RWPE2 (cell line): ENCODE results near the gene KHDRBS2.

Experiments
- ATAC-seq: fragments of 200-7000 bp; cut with Tn5 transposase; 3 replicates; pipeline ENCODE4 v1.9.1; 2021; ENCODE audit warnings: low read depth
- DNase-seq: peaks from one replicate; pipeline ENCODE4 v3.0.0-alpha.2; 2020; ENCODE audit warnings: low spot score
- H3K27ac ChIP-seq: fragments of 450-650 bp; 2 replicates; pipeline ENCODE4 v1.5.1; 2017; ENCODE audit warnings: mild to moderate bottlenecking; ENCODE audit not compliant: poor library complexity, severe bottlenecking
- H3K27me3 ChIP-seq: fragments of 250-450 bp; sonication (Bioruptor Pico); 2 replicates; pipeline ENCODE4 v1.5.1; 2021; ENCODE audit warnings: mild to moderate bottlenecking, moderate library complexity; ENCODE audit not compliant: insufficient read depth, poor library complexity, severe bottlenecking
- H3K36me3 ChIP-seq: fragments of 250-450 bp; sonication (Bioruptor Pico); 2 replicates; pipeline ENCODE4 v1.5.1; 2020; ENCODE audit warnings: low read depth, mild to moderate bottlenecking, moderate library complexity
- H3K4me1 ChIP-seq: fragments of 250-450 bp; sonication (Bioruptor Pico); 2 replicates; pipeline ENCODE4 v1.5.1; 2021; ENCODE audit warnings: mild to moderate bottlenecking, moderate library complexity; ENCODE audit not compliant: insufficient read depth, poor library complexity, severe bottlenecking
- H3K4me3 ChIP-seq: fragments of 250-450 bp; sonication (Bioruptor Pico); 2 replicates; pipeline ENCODE4 v1.5.1; 2021; ENCODE audit warnings: mild to moderate bottlenecking, moderate library complexity; ENCODE audit not compliant: severe bottlenecking
- H3K9me3 ChIP-seq: fragments of 250-450 bp; sonication (Bioruptor Pico); 2 replicates; pipeline ENCODE4 v1.5.1; 2021; ENCODE audit warnings: mild to moderate bottlenecking, moderate library complexity; ENCODE audit not compliant: severe bottlenecking
- TF ChIP-seq, protein P1 (sequence below): fragments of 450-650 bp; IDR thresholded peaks from one replicate; pipeline ENCODE4 v1.5.1; 2017; ENCODE audit warnings: mild to moderate bottlenecking, moderate library complexity; ENCODE audit not compliant: poor library complexity, severe bottlenecking

Gene KHDRBS2

DNA sequence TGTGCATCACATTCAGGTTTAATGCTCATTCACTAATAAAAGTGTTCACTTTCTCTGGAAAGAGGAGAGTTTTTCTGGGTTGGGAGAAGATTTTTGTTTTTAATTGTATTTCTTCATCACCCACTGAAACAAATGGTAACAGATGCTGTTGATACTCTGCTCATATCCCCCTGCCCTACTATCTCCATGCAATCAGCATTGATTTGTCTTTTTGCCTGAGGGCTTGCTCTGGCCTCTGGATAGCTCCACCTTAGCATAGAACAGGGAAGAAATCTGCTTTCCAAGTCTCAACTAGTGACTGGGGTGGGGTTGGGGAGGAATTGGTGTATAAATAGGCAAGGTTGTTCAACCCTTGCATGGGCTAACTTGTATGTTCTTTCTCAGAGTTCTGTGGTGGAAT lies 296.4 kb downstream of the KHDRBS2 start:
- Histone ChIP-seq H3K27me3 (no peaks in the 10 kb centered on the region), H3K27ac (no peak overlapping the region), H3K4me3 (no peak overlapping the region), H3K4me1 (no peaks in the 10 kb centered on the region), H3K36me3 (no peaks in the 10 kb centered on the region), H3K9me3 (no peaks in the 10 kb centered on the region)
- DNase-seq (no peak), ATAC-seq (no peak)
- TF ChIP-seq, protein P1, sequence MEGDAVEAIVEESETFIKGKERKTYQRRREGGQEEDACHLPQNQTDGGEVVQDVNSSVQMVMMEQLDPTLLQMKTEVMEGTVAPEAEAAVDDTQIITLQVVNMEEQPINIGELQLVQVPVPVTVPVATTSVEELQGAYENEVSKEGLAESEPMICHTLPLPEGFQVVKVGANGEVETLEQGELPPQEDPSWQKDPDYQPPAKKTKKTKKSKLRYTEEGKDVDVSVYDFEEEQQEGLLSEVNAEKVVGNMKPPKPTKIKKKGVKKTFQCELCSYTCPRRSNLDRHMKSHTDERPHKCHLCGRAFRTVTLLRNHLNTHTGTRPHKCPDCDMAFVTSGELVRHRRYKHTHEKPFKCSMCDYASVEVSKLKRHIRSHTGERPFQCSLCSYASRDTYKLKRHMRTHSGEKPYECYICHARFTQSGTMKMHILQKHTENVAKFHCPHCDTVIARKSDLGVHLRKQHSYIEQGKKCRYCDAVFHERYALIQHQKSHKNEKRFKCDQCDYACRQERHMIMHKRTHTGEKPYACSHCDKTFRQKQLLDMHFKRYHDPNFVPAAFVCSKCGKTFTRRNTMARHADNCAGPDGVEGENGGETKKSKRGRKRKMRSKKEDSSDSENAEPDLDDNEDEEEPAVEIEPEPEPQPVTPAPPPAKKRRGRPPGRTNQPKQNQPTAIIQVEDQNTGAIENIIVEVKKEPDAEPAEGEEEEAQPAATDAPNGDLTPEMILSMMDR, result no peak

DNA sequence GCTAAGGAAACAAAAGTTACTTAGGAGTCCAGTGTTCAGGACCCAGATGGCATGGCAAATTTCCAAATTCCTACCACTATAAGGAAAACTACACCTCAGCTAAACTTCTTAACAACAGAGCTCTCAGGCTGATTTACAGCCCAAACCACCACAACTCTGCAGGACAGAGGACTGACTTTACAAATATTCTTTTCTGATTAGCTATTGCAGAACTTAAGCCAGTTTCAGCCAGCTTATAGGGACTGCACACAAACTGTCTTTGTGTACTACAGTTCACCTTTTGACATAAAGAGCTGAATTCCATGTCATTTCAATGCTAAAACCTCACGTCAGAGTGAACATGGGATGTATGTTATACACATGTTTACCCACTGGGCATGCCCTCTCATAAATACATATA lies 305.4 kb downstream of the KHDRBS2 start:
- peaks cover 4% of the 10 kb centered on the region for H3K27me3 ChIP-seq
- no peak overlapping the region for H3K27ac ChIP-seq
- TF ChIP-seq, protein P1, result no peak
- no peaks in the 10 kb centered on the region for H3K4me1 ChIP-seq
- no peak overlapping the region for H3K4me3 ChIP-seq
- DNase-seq (no peak), ATAC-seq (no peak)
- no peaks in the 10 kb centered on the region for H3K36me3 ChIP-seq
- no peaks in the 10 kb centered on the region for H3K9me3 ChIP-seq

DNA sequence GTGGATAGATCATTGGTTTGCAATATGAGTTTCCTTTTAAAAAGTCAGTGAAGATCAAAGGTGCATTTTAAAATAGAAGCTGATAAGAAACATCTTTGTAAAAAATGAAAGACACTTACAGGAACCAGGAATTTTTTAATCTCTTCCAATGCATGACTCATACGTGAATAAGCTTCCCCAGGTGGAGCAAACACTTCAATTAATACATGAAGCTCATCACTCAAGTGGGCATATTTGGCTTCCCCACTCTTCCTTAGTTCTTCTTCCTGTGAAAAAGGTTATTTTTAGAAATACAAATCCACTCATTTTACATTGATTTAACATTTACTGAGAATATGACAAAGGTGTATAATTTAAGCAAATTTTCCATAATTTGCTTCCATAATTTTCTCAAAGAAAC lies 308.1 kb downstream of the KHDRBS2 start:
- TF ChIP-seq, protein P1, result no peak
- Histone ChIP-seq H3K36me3 (no peaks in the 10 kb centered on the region), H3K9me3 (no peaks in the 10 kb centered on the region), H3K4me1 (no peaks in the 10 kb centered on the region), H3K4me3 (no peak overlapping the region), H3K27ac (no peak overlapping the region), H3K27me3 (no peaks in the 10 kb centered on the region)
- DNase-seq (no peak), ATAC-seq (no peak)

DNA sequence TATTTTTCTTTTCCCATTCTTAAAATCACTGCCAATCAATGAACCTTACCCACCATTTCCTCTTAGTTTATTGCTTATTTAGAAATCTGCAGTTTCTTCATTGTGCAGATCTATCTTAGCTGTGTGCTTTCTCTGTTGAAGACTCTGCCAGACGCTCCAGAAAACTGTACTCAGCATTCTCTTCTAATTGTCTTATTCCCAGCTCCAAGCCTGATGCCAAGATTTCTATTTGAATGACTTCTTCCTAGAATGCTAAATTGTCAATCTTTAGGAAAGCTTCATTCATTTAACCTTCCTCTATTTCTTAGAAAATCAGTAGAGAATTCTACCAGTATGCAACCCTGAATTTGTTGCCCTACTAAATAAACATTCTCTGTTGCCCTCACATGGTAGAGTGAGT lies 308.9 kb downstream of the KHDRBS2 start:
- no peak overlapping the region for H3K27ac ChIP-seq
- H3K27me3 ChIP-seq, result no peaks in the 10 kb centered on the region
- H3K36me3 ChIP-seq, result no peaks in the 10 kb centered on the region
- DNase-seq (no peak), ATAC-seq (no peak)
- TF ChIP-seq, protein P1, result no peak
- no peak overlapping the region for H3K4me3 ChIP-seq
- no peaks in the 10 kb centered on the region for H3K9me3 ChIP-seq
- no peaks in the 10 kb centered on the region for H3K4me1 ChIP-seq

DNA sequence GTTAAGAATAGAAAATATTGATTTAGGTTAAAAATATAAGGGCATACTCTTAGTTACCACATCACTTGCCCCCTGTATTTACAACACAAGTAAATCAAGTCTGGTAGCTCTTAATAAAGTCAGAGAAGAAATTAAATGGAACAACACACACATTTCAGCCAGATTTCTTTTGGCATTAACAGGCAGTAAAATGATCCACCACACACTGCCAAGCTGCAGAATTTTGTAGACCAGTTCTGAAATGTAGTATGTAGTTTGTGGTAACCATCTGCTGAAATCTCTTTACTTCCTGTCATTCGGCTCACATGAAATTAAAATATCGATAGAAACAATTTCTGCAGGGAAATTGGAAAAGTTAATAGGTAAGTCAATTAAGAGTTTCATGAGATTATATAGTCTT lies 326.8 kb downstream of the KHDRBS2 start:
- Histone ChIP-seq H3K27me3 (peaks cover 4% of the 10 kb centered on the region), H3K36me3 (no peaks in the 10 kb centered on the region), H3K4me1 (no peaks in the 10 kb centered on the region), H3K27ac (no peak overlapping the region), H3K9me3 (no peaks in the 10 kb centered on the region), H3K4me3 (no peak overlapping the region)
- TF ChIP-seq, protein P1, result no peak
- no peak for DNase-seq
- ATAC-seq, result no peak
